NCI-H1417 (cell line): ENCODE measurements around the gene WFIKKN1.

Experiments
- DNase-seq, 3 experiments: peaks; one replicate each; lab custom pipeline; 2025; lab: John Stamatoyannopoulos, UW

WFIKKN1 gene

DNA sequence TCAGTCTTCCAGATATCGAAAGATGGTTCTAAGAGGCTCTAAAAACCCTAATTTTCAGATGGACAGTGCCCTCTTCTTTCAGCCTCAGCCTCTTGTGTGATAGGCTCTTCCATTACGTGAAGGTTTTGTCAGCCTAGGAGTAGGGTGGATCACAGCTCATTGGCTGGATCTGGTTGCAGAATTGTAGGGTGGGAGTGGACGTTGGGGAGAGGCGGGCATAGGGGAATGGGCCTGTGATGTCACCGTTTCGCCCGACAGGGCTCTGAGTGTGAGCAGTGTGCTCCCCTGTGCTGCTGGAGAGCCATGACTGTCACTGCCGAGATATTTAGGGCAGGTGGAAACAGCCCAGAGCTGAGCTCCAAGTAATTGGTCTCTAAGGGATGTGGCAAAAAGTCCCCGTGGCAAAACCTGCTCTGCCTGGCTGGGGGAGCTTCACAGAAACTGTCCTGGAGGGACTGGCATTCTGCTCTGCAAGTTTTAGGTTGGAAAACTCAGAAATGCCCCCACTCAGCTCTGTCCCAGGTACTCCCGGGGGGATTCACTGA lies 6.2 kb upstream of the WFIKKN1 start:
- DNase-seq, result no peak

DNA sequence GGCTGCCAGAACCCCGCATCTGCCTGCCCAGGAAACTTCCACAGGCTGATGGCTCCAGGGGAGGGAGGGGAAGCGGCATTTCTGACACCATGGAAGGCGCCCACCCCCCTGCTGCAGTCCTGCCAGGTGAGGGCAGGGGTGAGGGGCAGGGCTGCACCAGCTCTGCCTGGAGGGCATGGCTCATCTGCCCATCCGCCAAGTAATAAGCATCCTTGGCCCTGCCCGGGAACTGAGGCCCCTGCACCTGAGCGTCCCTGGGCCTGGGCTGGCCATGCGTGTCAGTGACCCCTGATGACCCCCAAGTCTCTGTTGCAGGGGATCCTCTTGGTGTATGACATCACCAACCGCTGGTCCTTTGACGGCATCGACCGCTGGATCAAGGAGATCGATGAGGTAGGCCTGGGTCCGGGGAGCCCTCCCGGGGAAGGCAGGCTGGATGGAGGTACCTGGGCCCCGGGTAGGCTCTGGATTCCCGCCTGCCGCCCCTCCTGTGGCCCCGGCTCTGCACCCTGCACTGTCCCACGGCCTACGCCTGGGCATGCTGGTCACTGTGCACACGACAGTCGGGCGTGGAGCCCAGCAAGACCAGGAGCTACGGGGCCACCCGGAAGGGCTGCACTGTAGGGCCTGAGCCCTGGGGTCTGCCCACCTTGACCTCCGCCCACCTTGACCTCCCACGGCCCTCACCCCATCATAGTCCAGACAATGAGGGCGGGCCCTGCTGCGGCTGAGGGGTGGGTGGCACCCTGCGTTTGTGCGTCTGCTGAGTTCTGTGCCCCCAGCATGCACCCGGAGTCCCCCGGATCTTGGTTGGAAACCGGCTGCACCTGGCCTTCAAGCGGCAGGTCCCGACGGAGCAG lies 5.4 kb upstream of the WFIKKN1 start:
- no peak for DNase-seq

DNA sequence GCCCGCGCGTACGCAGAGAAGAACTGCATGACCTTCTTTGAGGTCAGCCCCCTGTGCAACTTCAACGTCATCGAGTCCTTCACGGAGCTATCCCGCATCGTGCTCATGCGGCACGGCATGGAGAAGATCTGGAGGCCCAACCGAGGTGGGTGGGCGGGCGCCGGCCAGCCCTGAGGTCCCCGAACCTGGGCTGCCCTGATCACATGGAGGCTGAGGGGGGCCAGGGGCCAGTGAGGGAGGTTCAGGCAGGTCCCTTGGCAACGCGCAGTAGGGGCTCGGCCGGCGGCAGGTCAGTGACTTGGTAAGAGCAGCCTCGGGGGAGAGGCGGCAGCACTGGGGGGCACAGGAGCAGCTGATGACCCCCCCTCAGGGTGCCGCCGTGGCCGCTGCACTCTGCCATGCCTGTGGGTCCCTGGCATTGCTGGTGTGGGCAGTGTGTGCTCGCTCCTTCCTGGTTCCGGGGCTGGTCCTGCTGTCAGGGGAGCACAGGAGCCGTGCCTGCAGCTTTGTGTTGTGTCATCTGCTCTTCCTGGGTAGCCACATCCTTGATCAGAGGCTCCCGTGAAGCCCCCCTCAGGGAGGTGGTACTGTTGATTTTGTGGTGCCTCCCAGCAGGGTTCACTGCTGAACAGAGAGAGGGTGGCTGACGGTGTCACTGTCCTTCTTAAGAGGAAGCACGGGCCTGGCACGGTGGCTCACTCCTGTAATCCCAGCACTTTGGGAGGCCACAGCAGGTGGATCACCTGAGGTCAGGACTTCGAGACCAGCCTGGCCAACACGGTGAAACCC lies 4.6 kb upstream of the WFIKKN1 start:
- no peak for DNase-seq

DNA sequence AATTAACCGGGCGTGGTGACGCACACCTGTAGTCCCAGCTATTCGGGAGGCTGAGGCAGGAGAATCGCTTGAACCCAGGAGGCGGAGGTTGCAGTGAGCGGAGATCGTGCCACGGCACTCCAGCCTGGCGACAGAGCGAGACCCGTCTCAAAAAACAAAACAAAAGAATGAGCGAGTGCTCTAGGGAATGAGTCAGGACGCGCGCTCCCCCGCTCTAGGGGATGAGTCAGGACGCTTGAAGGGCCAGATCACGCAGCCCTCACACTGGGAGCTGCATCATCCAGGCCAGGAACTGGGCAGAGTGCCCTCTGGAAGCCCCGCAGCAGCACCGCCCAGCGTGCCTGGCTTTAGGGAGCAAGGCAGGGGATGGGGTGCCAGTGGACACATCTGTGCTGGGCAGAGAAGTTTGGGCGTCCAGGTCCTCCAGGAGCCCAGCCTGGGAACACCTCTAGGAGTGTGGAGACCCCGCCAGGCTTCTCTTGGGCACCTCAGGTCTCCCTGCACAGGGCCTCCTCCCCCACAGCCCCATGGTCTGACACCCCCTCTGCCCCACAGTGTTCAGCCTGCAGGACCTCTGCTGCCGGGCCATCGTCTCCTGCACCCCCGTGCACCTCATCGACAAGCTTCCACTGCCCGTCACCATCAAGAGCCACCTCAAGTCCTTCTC lies 3.9 kb upstream of the WFIKKN1 start:
- DNase-seq, result no peak

DNA sequence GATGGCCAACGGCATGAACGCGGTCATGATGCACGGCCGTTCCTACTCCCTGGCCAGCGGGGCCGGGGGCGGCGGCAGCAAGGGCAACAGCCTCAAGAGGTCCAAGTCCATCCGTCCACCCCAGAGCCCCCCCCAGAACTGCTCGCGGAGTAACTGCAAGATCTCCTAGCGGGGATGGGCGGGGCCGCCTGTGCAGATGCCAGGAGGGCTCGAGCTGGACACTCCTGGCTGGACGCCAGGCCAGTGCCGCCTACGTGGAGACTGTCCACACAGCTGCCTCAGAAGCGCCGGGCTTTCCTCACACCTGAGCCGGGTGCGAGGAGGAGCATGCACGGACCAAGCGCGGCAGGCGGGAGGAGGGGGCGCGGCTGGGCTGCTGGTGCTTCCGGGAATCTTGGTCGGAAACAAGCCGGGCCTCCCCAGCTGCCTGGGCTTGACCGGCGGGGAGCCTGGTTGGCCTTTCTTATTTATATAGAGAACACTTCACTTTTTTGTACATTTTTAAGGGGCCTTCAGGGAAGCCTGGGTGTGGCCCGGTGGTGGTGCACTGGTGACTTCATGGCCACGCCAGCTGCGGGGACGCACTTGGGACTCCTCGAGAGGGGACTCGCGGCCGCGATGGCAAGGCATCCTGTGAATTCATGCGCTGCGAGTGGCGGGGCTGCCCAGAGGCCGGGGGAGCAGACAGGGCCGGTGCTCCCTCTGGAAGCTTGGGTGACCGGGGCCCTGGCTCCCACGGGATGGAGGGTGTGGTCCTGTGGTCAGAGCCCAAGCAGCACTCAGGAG lies 3.1 kb upstream of the WFIKKN1 start:
- DNase-seq, result peak in 2 of 3 experiments; percentile 72 to 89

DNA sequence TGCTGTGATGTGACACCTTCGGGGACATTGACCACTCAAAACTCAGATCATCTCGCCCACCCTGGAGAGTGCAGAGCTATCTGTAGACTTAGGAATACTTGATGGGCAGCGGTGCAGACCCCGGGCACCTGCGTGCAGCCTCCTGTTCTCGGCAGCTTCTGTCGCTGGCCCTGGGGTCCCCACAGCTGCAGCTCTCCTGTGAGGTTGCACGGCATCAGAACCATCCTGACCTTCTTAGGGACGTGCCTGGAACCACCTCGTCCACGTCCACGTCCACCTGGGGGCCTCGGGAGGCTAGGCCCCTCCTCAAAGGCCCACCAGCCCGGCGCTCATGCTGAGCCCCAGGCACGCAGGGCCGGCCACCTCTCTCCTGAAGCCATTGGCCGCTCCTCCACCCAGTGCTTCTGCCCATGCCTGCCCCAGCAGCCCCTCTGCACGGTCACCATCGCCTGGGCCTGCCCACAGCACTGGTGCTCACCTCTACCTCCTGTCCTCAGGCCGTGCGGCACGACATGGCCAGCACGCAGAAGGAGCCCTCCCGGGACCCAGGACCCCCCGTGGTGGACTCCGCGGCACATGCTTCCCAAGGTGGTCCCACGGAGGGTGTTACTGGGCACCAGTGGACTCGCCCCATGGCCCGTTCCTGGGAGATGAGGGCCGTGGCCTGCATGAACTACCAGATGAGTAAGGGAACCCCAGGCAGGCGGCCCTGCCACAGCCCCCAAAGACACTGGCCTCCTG lies 2.3 kb upstream of the WFIKKN1 start:
- no peak for DNase-seq

DNA sequence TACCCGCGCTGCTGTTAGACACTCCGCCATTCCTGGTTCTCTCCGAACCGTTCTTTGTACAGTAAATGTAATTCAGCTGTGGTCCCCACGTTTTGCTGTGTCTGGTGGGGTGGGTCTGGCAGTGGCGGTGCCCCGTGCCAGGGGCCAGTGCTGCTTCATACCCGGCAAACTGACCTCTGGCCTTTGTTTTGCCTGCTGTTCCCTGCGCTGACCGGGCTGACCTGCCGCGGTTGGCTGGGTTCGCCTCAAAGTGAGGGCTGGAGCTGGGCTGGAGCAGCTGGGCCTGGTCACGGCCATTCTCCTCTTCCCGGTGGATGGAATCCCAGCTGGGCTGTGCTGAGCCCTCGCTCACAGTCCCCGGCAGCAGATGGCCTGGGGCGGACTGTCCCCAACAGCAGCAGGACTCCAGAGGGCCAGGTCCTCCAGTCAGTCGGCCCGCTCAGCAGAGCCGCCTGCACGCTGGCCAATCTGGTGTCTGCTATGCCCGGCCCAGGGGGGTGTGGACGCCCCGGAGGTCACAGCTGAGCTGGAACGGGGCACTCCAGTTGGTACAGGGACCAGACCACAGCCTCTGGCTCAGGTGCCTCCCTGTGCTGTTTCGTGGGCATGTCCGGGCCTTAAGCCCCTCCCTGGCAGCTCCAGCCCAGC lies 1.5 kb upstream of the WFIKKN1 start:
- DNase-seq, result no peak

DNA sequence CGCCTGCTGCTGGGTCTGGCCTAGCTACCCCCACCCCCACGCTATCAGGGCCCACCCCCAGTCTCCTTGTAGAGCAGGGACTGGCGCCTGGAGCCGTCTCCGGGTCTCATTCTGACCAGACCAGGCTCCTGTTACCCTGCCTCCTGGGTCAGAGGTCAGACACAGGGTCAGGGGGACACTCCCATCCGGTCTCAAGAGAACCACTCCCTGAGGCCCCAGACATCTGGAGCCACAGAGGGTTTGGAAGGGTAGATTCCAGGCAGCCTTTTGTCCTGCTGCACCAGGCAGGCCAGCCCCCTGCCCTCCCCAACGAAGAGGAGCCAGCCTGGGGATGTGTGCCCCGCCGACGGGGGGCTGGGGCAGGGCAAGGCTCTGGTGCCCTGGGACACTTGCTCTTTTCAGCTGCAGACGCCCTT lies 944 bp upstream of the WFIKKN1 start:
- no peak for DNase-seq

DNA sequence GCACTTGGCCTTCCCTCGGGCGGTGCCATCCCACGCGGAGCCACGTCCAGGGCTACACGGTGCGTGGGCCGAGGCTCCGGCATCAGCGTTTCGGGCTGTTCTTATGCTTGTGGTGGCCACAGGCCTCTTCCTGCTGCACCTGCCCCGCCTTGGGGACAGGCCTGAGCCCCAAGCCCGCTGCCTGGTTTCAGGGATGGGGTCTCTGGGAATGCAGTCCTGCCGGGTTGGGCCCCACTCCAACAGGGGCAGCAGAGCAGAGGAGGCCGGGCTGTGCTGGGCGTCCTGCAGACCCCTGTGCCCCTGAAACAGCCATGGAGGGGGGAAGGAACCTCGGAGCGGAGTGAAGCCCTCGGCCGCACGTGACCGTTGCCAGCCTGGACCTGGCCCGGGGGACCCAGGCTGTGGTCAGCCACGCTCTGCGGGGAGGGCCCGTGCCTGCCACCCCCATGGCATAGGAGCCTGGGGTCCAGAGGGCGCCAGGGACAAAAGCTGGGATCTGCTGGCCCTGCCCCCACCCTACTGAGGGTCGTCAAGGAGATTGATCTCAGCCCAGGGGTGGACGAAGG lies 453 bp upstream of the WFIKKN1 start:
- DNase-seq, result no peak

DNA sequence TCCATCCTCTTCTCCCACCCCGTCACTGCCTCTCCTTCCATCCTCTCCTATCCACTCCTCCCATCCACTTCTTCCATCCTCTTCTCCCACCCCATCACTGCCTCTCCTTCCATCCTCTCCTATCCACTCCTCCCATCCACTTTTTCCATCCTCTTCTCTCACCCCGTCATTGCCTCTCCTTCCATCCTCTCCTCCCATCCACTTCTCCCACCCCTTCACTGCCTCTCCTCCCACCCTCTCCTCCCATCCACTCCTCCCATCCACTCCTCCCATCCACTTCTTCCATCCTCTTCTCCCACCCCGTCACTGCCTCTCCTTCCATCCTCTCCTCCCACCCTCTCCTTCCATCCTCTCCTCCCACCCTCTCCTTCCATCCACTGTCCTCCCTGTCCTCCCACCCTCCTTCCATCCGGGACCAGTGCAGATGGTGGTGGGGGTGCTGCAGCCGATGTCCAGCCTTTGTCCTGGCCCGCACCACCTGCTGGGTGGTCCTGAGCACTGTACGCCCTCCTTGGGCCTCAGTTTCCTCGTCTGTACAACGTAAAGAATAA lies 1.1 kb downstream of the WFIKKN1 start:
- no peak for DNase-seq

DNA sequence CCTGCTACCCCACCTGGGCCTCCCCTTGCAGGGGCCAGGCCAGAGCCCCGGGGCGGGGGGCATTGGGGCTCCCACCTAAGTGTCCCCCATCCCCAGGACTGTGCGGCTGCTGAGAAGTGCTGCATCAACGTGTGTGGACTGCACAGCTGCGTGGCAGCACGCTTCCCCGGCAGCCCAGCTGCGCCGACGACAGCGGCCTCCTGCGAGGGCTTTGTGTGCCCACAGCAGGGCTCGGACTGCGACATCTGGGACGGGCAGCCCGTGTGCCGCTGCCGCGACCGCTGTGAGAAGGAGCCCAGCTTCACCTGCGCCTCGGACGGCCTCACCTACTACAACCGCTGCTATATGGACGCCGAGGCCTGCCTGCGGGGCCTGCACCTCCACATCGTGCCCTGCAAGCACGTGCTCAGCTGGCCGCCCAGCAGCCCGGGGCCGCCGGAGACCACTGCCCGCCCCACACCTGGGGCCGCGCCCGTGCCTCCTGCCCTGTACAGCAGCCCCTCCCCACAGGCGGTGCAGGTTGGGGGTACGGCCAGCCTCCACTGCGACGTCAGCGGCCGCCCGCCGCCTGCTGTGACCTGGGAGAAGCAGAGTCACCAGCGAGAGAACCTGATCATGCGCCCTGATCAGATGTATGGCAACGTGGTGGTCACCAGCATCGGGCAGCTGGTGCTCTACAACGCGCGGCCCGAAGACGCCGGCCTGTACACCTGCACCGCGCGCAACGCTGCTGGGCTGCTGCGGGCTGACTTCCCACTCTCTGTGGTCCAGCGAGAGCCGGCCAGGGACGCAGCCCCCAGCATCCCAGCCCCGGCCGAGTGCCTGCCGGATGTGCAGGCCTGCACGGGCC lies 1.9 kb downstream of the WFIKKN1 start:
- DNase-seq, result no peak

DNA sequence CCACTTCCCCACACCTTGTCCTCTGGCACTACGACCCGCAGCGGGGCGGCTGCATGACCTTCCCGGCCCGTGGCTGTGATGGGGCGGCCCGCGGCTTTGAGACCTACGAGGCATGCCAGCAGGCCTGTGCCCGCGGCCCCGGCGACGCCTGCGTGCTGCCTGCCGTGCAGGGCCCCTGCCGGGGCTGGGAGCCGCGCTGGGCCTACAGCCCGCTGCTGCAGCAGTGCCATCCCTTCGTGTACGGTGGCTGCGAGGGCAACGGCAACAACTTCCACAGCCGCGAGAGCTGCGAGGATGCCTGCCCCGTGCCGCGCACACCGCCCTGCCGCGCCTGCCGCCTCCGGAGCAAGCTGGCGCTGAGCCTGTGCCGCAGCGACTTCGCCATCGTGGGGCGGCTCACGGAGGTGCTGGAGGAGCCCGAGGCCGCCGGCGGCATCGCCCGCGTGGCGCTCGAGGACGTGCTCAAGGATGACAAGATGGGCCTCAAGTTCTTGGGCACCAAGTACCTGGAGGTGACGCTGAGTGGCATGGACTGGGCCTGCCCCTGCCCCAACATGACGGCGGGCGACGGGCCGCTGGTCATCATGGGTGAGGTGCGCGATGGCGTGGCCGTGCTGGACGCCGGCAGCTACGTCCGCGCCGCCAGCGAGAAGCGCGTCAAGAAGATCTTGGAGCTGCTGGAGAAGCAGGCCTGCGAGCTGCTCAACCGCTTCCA lies 2.7 kb downstream of the WFIKKN1 start:
- DNase-seq, result no peak

DNA sequence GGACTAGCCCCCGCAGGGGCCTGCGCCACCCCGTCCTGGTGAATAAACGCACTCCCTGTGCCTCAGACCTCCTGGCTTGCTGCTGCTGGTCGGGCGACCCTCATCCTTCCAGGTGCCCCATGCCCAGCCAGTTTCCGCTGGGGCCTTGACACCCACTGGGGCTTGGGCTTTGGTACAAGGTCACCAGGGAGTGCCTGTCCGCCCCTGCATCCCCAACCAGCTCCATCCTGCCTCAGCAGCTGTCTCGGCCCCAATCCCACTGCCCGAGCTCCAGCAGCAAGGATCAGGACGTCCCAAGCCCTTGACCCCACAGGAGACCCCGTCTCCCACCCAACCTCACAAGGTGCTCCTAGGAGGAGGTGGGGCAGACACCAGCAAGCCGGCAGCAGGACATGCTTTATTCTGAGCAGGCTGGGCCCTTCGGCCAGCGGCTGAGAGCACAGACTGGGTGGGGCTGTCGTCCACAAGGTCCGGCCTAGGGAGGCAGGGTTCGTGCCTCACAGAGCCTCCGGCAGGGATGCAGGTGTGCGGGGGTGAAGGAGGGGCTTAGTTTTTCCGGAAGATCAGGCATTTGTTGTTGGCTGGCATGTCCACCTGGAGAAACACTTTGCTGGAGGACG lies 3.4 kb downstream of the WFIKKN1 start:
- no peak for DNase-seq

DNA sequence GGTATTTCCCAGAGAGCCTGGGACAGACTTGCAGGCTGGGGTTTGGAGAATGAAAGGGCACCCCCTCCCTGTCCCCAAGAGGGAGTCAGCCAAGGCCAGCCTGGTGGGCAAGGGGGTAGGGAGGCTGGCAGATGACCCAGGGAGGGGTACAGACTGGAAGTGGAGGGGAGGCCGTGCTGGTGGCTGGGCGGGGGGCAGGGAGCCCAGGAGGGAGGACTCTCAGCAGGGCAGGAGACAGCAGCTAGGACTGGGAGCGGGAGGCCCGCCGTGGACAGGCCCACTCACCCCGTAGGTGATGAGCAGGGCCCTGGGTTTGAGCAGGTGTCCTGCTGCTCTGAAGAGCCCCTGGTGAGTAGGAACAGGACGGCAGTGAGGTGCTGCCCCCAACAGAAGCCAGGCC lies 4.2 kb downstream of the WFIKKN1 start:
- DNase-seq, result no peak

DNA sequence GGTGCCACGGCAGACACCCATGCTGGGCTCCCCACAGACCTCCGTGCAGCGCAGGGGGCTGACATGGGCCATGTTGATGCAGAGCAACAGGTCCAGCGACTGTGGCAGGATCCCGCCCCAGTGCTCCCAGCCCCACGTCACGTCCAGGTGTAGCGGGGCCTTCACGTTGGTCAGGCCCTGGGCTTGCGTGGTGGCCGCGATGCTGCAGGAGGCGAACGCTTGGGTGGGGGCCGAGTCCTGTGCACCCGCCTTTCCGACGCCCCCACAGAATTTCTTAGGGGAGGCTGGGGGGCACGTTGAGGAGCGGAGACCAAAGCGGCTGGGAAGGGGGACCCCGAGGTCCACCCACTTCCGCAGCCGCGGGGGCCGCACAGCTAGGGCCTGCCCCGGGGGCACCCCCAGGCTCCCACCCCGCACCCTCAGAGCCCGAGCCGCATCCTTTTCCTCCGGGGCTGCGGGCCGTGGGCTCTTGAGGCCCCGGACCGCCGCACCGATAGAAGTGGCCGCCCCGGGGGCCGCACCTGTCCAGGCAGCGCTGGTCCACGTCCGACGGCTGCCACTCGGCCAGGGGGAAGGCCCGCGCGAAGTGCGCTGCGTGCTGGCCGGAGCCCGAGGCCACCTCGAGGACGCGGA lies 4.9 kb downstream of the WFIKKN1 start:
- DNase-seq, result peak in 1 of 3 experiments; percentile 48

DNA sequence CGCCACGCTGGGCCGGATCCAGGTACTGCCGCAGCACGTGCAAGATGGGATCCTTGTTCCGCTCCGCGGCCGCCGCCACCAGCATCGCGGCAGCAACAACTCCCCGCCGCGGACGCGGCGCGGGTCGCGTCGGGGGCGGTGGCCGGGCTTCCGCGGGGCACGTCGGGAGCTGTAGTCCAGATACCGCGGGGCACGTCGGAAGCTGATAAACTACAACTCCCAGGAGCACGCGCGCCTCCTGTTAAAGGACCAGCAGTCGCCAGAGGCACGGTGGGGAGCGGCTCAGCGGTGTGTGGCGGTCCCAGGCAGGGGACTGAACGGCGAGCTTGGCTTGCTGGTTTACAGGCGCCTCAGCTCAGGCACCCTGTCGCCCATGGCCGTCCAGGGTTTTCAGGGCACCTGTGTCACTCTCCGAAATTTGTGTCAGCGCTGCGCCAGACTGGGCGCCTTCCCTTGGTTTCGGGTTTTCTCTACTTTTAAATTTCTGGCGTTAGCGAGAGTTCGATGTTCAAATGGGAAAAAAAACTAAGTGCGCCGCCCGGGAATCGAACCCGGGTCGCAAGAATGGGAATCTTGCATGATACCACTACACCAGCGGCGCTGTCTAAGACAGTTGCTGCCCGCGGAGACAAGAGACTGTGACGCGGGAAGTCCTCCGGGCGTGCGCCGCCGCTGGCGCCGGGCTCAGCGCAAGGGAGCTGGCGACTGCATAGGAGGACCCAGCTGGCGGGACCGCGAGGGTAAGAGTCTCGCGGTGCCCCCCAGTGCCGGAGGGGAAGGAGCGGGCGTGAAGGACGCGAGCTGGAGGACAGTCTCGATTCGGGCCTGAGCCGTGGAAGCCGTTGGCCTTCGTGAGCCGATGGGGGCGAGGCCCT lies 5.7 kb downstream of the WFIKKN1 start, which contains the start of gene METTL26:
Gene METTL26, minus strand, starts transcription at position 100 of the 875 bp plus-strand sequence. Its CDS starts 15 bp downstream, at position 85.
- peak; percentile 92 to 98 (median 96) for DNase-seq
